ENCODE results near the gene CRIP2. TPM values are rescaled to one million over a fixed set of nuclear protein-coding genes. Genes with fewer than 3 reads are reported as not detected.

CRIP2 gene
- total RNA-seq, 1 donor from 2014 or later, result 70.2 TPM

DNA sequence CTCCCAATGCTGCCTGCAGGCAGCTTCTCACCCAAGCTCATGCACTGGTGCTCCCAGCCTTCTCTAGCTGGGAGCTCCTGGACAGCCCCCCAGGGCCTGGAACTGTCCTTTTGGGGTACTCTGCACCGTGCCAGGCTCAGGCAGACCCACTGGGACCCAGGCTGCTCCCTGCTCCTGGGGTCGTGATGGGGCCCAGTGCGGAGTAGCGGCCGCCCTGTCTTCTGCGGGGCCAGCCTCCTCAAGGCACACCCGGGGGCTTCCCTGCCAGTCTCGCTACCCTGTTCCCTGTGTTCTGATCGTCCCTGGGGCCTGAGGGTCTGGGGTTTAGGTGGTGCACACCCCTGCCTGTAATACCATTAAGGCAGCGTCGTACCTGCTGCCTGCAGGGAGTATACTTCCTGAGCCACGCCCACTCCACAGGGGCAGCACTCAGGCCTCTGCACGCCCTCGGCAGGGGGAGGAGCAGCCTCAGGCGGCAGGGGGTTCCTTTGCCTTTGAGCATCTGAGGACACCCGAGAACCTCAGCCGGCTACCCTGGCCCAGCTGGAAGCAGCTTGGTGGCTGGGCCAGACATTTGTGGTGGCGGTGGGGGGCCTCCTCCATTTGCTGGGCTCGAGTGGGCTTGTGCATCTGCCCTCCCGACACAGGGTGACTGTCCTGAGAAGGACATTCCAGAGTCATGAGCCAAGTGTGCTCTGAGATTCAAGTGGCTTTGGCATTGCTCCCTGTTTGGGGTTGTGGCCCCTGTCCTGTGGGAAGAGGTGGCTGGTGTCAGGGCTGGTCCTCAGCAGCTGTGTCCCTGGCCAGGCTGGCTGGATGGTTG is 9.2 kb upstream of the CRIP2 start:
- no peak for DNase-seq

DNA sequence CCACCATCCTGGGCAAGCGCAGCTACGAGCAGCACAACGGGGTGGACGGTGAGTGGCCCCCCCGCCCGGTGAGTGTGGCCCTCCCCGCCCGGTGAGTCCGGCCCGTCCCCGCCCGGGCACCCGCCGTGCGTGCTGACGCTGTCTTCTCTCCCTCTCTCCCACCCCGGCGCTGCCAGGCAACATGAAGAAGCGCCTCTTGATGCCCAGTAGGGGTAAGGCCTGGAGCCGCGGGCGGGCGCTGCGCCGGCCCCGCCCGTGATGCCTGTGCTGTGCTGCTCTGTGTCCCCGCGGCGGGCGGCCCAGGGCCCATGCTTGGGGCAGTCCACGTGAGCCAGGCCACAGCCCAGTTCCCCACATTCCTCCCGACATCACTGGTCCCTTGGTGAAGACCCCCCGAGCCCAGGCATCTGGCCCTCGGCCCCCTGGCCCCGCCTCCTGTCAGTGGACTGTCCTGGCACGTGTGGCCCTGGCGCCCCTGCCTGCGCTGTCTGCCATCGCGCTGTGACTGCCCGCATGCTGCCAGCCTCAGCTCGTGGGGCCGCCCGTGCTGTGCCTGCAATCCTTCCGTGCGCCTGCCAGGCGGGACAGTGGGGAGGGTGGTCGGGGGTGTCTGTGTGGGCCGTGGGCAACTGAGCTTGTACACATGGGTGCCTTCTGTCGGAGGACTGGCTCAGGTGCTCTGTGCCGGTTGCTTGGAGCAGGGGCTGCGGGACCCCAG is 7.9 kb upstream of the CRIP2 start:
- no peak for DNase-seq

DNA sequence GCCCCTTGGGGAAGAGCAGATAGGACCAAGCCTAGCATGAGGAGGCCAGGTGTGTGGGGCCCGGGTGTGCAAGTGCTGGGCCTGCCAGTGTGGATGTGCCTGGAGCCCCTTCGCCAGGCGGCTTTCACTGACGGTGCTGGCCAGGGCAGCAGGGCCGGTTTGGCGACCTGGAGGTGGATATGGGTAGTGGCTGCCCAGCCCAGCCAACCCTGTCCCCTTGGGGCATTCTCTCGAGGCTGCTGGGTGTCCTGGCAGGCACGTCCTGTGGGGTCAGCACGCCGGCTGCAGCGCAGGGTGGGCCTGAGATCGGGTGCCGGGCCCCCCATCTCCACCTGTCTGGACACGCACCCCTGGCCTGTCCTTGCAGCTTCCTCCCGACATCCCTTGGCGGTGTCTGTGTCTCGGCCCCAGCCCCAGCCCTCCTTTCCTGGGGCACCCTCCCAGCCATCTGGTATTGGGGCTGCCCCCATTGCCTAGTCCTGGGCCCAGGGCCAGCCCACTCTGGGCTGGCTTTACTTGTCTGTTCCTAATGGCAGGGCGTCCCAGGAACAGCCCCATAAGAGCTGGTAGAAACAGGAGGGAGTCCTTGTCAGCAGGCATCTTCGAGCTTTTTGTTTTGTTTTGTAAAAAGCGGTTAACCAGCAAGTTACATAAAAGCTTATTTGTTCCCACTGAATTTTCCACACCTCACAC is 7.2 kb upstream of the CRIP2 start:
- DNase-seq, result no peak

DNA sequence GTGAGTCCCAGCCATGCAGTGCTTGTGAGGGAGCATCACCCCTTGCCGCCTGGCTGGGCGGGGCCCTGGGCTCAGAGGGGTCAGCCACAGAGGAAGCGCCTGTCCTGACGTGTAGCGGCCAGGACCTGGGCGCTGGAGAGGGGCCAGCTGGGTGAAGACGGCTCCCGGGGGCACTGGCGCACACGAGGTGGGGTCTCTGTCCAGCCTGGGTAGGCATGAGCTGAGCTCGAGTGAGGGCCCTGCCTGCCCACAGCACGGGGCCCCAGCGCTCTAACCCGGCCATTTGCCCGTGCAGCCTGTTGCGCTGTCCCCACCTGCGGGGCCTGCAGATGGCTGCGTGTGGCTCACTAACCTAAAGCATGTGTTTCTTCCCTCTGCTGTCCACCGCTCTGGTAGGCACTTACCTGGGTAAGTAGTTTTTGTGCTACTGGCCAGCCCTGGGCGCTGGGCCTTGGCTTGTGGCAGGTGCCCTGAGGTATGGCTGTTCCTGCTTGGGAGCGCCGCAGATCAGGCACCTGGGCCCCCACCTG is 6.6 kb upstream of the CRIP2 start:
- DNase-seq, result no peak

DNA sequence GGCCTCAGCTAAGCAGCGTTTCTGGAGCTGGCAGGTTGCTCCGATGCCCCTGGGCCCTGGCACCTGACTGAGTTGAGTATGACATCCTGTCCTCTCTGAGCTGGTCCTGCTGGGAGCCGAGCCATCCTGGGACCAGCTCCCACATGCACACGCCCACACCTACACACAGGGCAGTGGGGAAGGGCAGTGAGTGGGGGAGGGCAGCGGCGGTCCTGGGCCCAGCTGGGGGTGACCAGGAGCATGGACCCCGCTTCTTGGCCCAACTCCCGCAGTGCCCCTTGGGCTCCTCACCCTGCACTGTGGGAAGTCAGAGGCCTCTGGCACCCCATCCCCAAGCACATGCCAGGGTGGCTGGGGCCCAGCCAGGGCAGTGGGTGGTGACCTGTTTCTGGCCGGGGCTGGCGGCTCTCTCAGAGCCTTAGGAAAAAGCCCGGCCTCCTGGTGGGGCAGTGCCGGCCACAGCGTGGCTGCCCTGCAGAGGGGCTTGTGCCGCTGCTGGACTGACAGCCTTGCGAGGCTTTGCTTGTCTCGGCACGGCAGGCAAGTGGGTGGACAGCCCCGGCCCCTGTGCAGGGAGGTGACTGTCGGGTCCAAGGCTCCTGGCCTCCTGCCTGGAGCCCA is 5.9 kb upstream of the CRIP2 start:
- no peak for DNase-seq

DNA sequence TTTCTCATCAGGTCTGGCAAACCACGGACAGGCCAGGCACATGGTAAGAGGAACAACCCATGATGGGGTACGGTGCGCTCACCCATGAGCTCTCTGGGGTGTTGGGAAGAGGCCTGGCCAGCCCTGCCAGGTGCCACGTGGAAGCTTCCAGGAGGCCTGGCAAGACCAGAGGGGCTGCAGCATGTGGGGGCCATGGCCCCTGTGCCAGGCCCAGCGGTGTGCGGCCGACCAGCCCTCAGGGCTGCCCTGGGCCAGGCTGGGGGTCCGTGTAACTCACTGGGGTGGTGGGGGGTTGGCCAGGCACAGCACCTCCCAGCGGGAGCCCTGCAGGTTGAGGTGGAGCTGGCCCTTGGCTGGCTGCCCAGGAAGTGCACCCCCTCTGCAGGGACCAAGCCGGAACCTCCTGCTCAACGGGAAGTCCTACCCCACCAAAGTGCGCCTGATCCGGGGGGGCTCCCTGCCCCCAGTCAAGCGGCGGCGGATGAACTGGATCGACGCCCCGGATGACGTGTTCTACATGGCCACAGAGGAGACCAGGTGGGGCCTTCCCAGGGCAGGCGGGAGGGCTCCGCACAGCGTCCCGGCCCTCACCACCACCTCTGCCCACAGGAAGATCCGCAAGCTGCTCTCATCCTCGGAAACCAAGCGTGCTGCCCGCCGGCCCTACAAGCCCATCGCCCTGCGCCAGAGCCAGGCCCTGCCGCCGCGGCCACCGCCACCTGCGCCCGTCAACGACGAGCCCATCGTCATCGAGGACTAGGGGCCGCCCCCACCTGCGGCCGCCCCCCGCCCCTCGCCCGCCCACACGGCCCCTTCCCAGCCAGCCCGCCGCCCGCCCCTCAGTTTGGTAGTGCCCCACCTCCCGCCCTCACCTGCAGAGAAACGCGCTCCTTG is 4.9 kb upstream of the CRIP2 start:
- DNase-seq, result no peak

DNA sequence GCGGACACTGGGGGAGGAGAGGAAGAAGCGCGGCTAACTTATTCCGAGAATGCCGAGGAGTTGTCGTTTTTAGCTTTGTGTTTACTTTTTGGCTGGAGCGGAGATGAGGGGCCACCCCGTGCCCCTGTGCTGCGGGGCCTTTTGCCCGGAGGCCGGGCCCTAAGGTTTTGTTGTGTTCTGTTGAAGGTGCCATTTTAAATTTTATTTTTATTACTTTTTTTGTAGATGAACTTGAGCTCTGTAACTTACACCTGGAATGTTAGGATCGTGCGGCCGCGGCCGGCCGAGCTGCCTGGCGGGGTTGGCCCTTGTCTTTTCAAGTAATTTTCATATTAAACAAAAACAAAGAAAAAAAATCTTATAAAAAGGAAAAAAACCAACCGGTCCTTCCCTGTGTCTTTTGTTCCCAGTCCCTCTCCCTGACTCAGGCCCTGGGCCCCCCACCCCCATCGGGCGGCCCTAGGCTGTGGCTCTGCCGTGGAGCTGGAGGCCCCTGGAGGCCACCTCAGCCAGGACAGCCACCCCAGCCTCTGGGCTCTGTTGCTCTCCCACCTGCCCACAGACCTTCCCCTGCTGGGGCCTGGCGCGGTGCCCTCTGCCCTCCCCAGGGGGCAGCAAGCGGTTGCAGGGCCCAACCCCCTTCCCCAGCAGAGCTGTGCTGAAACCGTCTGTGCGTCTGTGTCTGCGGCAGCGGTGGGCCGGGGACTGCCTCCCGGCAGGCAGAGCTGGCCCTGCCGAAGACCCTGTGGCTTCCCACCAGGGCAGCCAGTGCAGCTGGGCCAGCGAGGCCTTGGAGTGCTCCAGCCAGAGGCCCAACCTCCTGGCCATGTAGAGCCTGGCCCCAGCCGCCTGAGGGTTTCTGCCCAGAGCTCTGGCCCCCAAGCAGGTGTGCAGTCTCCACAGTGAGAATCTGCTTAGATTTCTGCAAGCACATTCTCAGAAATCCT is 4.0 kb upstream of the CRIP2 start:
- no peak for DNase-seq

DNA sequence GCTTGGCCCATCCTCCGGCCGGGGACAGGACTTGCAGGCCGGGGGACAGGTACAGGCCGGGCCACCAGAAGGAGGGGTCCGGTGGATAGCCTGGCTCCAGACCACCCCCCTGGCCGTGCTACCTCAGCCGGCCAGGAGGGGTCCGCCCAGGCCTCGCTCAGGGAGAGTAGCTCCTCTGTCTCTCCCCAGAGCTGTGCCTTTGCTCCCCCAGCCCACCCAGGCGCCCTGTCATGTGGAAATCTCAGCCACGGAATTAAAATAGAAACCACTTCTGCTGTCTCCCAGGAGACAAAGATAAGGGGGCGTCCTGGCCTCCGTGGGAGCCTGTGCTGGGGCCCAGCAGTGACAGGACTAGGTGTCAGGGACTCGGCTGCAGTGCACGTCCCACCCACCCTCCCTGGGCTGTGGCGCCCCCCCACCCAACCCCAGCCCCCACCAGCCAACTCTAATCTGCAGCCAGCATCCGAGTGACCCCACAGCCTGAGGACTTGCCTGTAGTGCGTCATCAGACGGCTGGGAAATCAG is 3.3 kb upstream of the CRIP2 start:
- DNase-seq, result no peak

DNA sequence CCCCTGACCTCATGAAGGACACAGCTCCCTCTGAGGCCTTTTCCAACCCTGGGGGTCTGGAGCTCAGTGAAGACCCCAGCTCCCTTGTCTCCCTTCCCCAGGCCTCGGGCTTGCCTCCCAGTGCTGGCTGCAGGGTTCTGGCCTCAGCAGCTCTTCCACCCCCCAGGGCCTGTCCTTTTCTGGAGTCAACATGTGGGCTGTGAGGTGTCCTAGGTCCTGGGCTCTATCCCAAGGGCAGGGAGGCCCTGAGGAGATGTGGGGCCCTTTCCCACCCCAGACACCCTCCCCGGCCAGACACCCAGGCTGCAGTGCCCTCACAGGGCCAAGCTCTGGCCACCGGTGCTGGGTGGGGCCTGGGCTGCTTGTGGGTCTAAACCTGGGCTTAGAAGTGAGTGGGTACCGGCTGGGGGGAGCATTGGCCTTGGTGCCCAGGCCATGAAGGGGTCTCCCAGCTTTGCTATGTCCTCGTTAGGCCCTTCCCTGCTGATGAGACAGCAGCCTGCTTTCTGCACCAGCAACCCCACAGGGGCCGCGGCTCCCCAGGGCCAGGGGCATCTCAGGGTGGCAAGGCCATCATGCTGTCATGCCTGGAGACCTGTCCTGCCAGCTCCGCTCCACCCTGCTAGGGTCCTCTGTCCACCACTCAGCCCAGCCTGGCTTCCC is 2.7 kb upstream of the CRIP2 start:
- DNase-seq, result no peak

DNA sequence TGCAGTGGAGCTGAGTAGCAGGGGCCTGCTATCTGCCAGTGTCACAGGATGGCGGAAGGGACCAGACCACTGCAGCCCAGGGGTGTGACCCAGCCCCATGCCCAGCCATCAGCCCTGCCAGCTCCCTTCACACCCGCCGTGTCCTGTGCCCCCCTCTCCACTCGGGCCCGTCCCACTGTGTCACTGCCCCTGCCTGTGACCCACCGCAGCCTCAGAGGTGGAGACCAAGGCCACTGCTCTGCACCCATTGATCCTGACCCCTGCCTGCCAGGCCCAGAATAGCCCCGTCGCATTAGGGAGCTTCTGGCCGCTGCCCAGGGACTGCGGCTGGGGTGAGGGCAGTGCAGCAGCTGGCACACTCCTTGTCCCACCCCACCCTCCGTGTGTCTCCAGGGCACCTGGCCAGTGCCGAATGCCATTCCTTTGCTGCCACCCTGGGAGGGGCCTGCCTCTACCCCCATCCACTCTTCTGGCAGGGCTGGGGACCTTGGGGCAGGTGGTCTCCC is 2.1 kb upstream of the CRIP2 start:
- DNase-seq, result no peak

DNA sequence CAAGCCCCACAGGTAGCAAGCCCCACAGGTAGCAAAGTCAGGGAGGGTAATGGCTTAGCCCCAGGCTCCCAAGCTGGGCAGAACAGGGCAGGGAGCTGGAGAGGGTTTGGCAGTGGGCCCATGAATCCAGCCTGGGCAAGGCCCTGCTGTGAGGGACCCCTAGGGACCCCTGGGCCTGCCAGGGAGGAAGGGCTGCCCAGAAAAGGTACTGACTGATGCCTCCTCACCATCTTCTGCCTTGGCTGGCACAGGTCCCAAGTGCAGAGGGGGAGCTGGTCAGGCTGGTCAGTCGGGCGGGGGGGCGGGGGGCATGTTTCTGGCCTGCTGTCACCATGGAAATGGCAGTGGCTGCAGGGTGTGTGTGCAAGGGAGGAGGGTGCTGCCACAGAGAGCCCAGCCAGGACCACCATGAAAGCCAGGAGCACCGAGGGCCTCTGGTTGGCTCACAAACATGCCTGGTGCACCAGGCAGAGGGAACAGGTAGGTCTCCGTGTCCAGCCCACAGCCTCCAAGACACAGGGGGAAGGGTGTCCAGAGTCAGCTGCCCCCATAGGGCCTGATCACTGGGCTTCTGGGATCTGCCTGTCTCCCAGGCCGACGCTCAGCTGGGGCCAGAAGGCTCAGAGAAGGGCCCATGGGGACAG is 1.5 kb upstream of the CRIP2 start:
- no peak for DNase-seq

DNA sequence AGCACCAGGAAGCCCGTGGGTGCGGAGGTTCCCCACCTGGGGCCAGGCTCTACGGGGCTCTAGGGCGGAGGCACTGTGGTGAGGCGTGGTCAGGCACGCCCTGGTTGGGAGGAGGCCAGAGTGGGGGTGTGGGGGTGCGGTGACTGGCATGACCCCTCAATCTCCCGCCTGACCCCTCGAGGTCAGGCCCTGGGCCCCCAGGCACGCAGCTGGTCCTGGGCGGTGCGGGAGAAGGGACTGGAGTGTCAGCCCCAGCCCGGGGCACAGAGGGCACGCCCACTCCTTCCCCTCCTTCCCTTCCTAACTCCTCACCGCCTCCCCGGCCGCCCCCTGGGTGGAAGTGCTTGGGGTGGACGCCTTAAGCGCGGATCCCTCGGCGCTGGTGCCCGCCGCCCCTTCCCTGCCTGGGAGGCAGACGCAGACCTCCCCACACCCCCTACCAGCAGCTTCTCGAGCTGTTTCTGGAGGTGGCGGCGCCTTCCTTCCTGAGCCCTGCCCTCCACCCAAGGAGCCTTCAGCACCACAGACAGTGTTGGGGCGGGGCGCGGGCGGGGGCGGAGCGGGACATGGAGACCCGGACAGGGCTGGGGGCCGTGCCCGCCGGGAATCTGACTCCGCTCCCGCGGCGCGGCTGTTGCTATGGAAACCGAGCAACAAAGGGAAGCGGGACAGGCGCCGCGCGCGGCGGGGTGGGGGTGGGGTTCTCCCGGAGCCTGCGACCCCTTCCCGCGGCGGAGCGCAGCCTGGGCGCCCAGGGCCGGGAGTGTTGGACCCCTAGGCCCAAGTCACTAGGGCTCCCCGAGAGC is 741 bp upstream of the CRIP2 start:
- peak; percentile 35 for DNase-seq

DNA sequence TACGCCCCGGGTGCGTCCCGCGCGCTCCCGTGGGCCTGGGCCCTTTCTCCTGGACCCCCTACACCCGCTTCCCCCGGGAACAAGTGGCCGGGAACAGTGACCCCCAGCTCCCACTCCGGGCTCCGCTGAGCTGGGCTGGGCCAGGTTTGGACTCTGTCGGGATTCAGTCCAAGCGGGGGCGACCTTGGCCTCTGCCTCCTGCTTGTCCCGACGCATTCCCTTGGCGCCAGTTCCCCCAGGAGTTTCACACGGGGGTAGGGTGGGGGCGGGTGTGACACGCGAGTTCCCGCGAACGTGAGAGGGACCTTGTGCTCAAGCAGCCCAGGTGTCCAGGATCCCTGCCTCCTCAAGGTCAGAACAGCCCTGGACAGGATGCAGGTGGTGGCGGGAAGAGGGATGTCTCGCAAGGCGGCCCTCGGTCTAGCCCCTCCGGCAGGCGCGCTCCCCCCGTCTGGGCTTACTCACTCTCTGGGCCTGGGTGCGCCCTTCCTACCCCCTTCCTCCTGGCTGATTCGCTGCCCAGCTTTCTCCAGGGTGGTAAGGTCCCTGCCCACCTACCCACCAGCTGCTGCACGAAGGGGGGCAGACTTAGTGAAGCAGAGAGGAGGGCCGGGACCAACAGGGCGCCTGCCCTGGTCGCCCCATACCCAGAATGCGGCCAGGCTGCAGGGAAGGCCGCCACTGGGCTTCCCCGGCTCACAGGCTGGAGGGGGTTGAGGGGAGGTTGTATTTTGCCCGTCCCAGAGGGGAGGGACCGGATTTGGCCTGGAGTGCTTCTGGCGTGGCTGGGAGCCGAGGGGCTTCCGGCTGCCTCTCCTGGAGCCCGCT is 862 bp downstream of the CRIP2 start:
- no peak for DNase-seq

DNA sequence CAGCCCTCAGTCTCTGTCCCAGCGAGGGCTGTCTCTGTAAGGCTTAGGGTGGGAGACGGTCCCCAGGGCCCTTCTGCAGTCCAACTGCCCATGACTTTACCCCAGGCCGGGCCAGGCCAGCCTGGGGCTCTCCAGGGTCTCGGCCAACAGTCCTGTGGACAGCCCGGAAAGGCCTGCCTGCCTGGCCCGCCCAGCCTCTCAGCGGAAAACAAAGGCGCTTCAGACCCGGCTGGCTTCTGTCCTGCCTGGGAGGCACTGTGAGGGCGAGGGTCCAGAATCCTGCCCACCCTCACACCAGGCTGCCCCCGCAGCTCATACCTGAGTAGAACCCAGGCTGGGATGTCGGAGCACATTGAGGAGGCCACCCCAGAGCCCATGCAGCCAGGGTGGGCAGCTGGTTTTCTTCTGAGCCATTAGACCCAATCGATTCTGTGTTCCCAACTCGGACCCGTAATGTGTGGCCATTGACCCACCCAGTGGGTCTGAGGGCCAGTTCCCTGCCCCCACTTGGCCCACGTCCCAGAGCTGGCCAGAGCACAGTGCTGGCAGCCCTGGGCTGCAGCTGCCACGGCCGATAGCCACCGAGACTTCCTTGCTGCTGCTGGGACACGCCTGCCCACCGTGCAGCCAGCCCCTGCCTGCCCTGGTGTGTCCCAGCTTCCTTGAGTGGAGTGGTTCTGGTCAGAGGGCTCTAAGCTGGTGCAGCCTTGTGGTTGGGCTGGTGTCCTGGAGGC is 1.6 kb downstream of the CRIP2 start:
- DNase-seq, result peak; percentile 66

DNA sequence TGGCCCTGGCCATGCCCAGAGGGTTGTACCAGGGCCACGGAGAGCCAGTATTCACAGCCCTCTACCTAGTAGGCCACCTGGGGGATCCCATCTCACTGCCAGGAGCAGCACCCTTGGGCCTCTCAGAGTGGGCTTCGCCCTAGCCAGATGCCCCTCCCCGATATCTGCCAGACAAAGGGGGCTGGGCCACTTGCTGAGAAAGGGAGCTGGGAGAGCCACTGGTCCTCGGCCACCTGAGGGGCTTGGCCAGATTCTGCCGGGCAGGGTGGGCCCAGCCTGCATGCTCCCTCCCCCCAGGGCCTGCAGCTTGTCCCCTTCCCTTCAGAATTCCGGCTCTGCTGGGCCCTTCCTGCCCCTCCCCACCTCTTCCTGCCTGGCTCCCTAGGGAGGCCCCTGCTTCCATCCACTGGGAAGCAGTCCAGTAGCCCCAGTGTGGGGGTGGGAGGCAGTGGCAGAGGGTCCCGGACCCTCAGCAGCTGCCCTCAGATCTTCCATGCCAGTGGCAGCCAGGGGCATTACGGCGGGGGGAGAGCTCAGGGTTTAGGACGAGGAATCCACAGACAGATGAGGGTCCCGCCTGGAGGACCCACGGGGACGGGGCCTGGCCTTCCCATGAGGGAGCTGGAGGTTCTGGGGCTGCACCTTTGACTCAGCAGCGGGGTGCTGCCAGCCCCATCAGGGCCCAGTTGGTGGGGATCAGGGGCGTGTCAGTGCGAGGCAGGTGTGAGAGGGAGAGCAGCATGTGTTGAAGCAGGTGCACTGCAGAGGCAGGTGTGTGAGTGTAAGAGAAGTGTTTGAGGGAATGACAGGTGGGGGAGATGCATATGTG is 2.4 kb downstream of the CRIP2 start:
- no peak for DNase-seq

Measured in occipital lobe (tissue), 2 donors.